Tibial artery (tissue), 4 donors: Measurements from ENCODE around the gene SF3A1.

Experiments used
- DNase-seq, 2 donors: peaks; one replicate each; pipeline ENCODE4 v3.0.0-alpha.2; 2019
- H3K27ac ChIP-seq, 2 donors: fragments of 200-600 bp; sonication (generic) in 1 of 2; 1 replicate in 1 of 2; 2 replicates in 1 of 2; pipeline ENCODE4 v1.5.1; 2018 to 2019; ENCODE audit warnings: mild to moderate bottlenecking in 1 of 2
- H3K27me3 ChIP-seq, 2 donors: fragments of 200-600 bp; sonication (generic) in 1 of 2; one replicate each; pipeline versions ENCODE4 v1.5.1 to v1.6.0; 2016 to 2019
- H3K36me3 ChIP-seq, 3 donors: fragments of 200-600 bp; sonication (generic) in 2 of 3; one replicate each; pipeline ENCODE4 v1.5.1; 2016 to 2019; ENCODE audit warnings: mild to moderate bottlenecking in 2 of 3
- H3K4me1 ChIP-seq, 4 donors: fragments of 200-600 bp; sonication (generic) in 2 of 4; 1 replicate in 3 of 4; 2 replicates in 1 of 4; pipeline ENCODE4 v1.5.1; 2016 to 2019
- H3K4me3 ChIP-seq, 2 donors: fragments of 200-600 bp; sonication (generic) in 1 of 2; 1 replicate in 1 of 2; 2 replicates in 1 of 2; pipeline ENCODE4 v1.5.1; 2018 to 2019; ENCODE audit warnings: mild to moderate bottlenecking in 2 of 2
- H3K9me3 ChIP-seq, 3 donors: fragments of 200-600 bp; sonication (generic) in 1 of 3; one replicate each; pipeline ENCODE4 v1.5.1; 2016 to 2019
- CTCF ChIP-seq, 2 experiments: fragments of 200-600 bp in 1 of 2; fragments of 450-650 bp in 1 of 2; IDR thresholded peaks; one replicate each; pipeline ENCODE4 v1.5.1; 2017 to 2019; ENCODE audit warnings: antibody characterized with exemption in 2 of 2, mild to moderate bottlenecking in 1 of 2, moderate library complexity in 1 of 2
- intact Hi-C: fragments of 100-400 bp; cut with DNase I; formaldehyde crosslinking; loops from one replicate; pipeline ENCODE4 v1.15.0; 2023; ENCODE audit warnings: low total_unique reads

Gene SF3A1

GRCh38 chr22:30382340-30382739 is 25.6 kb upstream of the SF3A1 start:
- Histone ChIP-seq H3K27ac (no peak overlapping the region), H3K9me3 (no peaks in the 10 kb centered on the region), H3K4me3 (no peak overlapping the region), H3K36me3 (peaks cover 0 to 67% (median 28%) of the 10 kb centered on the region in 3 donors), H3K4me1 (peaks cover 0 to 11% (median 10%) of the 10 kb centered on the region in 4 donors), H3K27me3 (no peaks in the 10 kb centered on the region)
- TF ChIP-seq CTCF (IDR thresholded peaks at IDR 0.05) = no peak
- intact Hi-C loops = no loop called here
- DNase-seq = no peak

GRCh38 chr22:30381264-30381663 is 24.6 kb upstream of the SF3A1 start:
- H3K4me1 ChIP-seq = peaks cover 0 to 6% (median 5%) of the 10 kb centered on the region in 4 donors
- H3K36me3 ChIP-seq = peaks cover 0 to 77% (median 30%) of the 10 kb centered on the region in 3 donors
- no peak for TF ChIP-seq CTCF (IDR thresholded peaks at IDR 0.05)
- no peak overlapping the region for H3K4me3 ChIP-seq
- DNase-seq = no peak
- H3K27ac ChIP-seq = no peak overlapping the region
- intact Hi-C loops = no loop called here
- no peaks in the 10 kb centered on the region for H3K9me3 ChIP-seq
- H3K27me3 ChIP-seq = no peaks in the 10 kb centered on the region

DNA sequence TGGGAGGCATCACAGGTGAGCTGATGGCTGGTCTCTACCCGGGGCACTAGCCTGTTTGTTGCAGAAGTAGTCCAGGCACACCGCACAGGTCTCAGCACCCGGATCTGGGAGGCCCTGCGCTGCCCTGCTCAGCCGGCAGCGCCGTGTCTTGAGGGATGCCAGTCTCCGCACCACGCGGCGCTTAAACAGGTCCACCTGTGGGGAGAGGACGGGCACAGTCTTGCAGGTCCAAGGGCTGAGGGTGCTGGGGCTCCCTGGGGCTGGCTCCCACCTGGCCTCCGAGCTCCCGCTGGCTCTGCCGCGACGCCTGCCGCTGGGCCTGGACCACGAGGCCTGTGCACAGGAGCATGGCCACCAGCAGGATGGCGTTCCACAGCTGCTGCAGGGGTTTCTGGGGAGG is 23.3 kb upstream of the SF3A1 start:
- H3K4me3 ChIP-seq = no peak overlapping the region
- no peaks in the 10 kb centered on the region for H3K27me3 ChIP-seq
- no peak for TF ChIP-seq CTCF (IDR thresholded peaks at IDR 0.05)
- H3K9me3 ChIP-seq = no peaks in the 10 kb centered on the region
- H3K27ac ChIP-seq = no peak overlapping the region
- DNase-seq = no peak
- H3K4me1 ChIP-seq = no peaks in the 10 kb centered on the region
- intact Hi-C loops = no loop called here
- peaks cover 0 to 84% (median 30%) of the 10 kb centered on the region in 3 donors for H3K36me3 ChIP-seq

DNA sequence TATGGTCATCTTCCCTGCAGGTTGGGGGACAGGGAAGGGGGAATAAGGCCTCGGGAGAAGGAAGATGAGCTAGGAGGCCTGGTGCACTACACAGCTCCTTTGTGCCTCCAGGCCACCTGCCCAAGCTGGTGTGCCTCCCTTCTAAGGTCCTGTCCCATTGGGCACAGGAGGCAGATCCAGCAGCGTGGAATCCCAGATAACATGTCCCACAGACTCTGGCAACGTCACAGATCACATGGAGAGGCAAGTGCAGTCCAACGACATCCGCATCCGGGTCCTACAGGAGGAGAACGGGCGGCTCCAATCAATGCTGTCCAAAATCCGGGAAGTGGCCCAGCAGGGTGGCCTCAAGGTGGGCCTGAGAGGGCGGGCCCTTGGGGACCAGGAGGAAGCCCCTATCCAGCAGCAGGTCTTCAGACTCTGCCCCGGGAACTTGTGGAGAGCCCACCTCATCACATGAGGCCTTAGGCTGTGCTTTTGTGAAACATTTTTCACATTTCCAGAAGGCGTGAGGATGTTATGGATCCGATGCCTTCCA is 18.7 kb upstream of the SF3A1 start:
- peaks cover 0 to 43% (median 21%) of the 10 kb centered on the region in 3 donors for H3K36me3 ChIP-seq
- no peak overlapping the region for H3K4me3 ChIP-seq
- no peaks in the 10 kb centered on the region for H3K9me3 ChIP-seq
- no peaks in the 10 kb centered on the region for H3K27me3 ChIP-seq
- intact Hi-C loops = no loop called here
- no peak overlapping the region for H3K27ac ChIP-seq
- no peak for TF ChIP-seq CTCF (IDR thresholded peaks at IDR 0.05)
- H3K4me1 ChIP-seq = no peaks in the 10 kb centered on the region
- DNase-seq = no peak

GRCh38 chr22:30373331-30374325 is 16.9 kb upstream of the SF3A1 start:
- intact Hi-C loops = no loop called here
- Histone ChIP-seq H3K4me3 (no peak overlapping the region), H3K36me3 (peaks cover 0 to 26% (median 6%) of the 10 kb centered on the region in 3 donors), H3K27me3 (no peaks in the 10 kb centered on the region), H3K27ac (no peak overlapping the region), H3K9me3 (no peaks in the 10 kb centered on the region), H3K4me1 (no peaks in the 10 kb centered on the region)
- no peak for TF ChIP-seq CTCF (IDR thresholded peaks at IDR 0.05)
- DNase-seq = no peak
